ENCODE results near the gene SF3B1. TPM values are rescaled to one million over a fixed set of nuclear protein-coding genes. Genes with fewer than 3 reads are reported as not detected.
A peak's percentile ranks its signal among the peaks of the same experiment; 100 is the strongest.
"Not testable (repeated sequence)": the region's sequence is repeated elsewhere in the genome, so short reads cannot be mapped to it uniquely, and the experiment has no call there.

Gene SF3B1
- total RNA-seq, 1 experiment from 2014 or later = 263 TPM

DNA sequence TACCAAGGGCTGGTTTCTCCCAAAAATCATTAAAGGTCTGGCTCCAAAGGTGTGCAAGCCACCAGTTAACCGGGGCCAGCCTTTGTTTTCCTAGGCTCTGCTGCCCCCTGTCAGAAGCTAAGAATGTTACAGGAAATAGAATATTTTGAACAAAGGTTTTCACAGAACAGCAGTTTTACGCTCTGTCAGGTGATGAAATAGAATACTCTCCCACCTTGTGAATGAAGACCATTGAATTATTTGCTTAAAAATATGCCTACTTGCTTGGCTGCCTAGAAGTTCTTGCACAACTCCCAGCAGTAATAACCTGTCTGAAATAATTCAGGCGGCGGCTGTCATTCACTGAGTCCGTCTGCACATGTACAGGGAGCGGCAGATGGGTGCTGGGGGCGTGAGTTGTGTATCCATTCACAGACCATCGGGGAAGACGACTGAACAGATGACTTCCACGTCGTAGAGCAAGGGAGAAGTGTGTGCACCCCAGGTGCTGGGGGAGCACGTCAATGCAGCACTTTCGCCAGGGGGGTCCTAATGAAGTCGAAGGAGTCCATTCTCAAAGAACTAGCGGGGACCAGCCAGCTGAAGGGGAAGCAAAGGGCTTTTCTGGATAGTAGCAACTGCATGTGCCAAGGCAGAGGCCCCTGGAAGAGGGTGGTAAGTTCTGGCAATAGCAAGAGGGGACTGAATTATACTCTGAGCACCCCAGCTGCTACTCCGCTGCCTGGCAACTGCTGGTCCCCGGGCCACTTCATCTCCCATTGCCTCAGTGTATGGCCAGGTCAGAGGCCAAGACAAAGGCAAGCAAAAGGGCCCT lies 56.1 kb downstream of the SF3B1 start:
- peak; percentile 77 for DNase-seq
- no peaks in the 10 kb centered on the region for H3K27me3 ChIP-seq (ENCODE audit: control insufficient read depth, insufficient read depth, low read length)
- no peaks in the 10 kb centered on the region for H3K36me3 ChIP-seq (replicated peaks; ENCODE audit: control insufficient read depth, insufficient read depth, low read length)
- no peak overlapping the region for H3K4me3 ChIP-seq (ENCODE audit: insufficient read depth, low read depth, low read length)

- no peaks in the 10 kb centered on the region for H3K36me3 ChIP-seq (replicated peaks; ENCODE audit: control insufficient read depth, insufficient read depth, low read length)
- no peak for DNase-seq
- no peak overlapping the region for H3K4me3 ChIP-seq (ENCODE audit: insufficient read depth, low read depth, low read length)
- H3K27me3 ChIP-seq (ENCODE audit: control insufficient read depth, insufficient read depth, low read length) = no peaks in the 10 kb centered on the region
Measured at GRCh38 chr2:197378086-197378485, 56.7 kb downstream of the SF3B1 start.

- H3K27me3 ChIP-seq (ENCODE audit: control insufficient read depth, insufficient read depth, low read length) = no peaks in the 10 kb centered on the region
- no peak for DNase-seq
- H3K4me3 ChIP-seq (ENCODE audit: insufficient read depth, low read depth, low read length) = no peak overlapping the region
- H3K36me3 ChIP-seq (replicated peaks; ENCODE audit: control insufficient read depth, insufficient read depth, low read length) = no peaks in the 10 kb centered on the region
Measured at GRCh38 chr2:197377670-197378069, 57.2 kb downstream of the SF3B1 start.

- no peak for DNase-seq
- no peak overlapping the region for H3K4me3 ChIP-seq (ENCODE audit: insufficient read depth, low read depth, low read length)
- no peaks in the 10 kb centered on the region for H3K27me3 ChIP-seq (ENCODE audit: control insufficient read depth, insufficient read depth, low read length)
- no peaks in the 10 kb centered on the region for H3K36me3 ChIP-seq (replicated peaks; ENCODE audit: control insufficient read depth, insufficient read depth, low read length)
Measured at GRCh38 chr2:197372592-197372991, 62.2 kb downstream of the SF3B1 start.

DNA sequence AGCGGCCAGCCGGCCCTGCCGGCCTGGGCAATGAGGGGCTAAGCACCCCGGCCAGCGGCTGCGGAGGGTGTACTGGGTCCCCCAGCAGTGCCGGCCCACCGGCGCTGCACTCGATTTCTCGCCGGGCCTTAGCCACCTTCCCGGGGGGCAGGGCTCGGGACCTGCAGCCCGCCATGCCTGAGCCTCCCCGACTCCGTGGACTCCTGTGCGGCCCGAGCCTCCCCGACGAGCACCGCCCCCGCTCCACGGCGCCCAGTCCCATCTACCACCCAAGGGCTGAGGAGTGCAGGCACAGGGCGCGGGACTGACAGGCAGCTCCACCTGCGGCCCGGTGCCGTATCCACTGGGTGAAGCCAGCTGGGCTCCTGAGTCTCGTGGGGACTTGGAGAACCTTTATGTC lies 64.2 kb downstream of the SF3B1 start:
- not testable (repeated sequence) for H3K36me3 ChIP-seq (replicated peaks; ENCODE audit: control insufficient read depth, insufficient read depth, low read length); DNase-seq; H3K4me3 ChIP-seq (ENCODE audit: insufficient read depth, low read depth, low read length); H3K27me3 ChIP-seq (ENCODE audit: control insufficient read depth, insufficient read depth, low read length)

GRCh38 chr2:197369933-197370320 lies 64.9 kb downstream of the SF3B1 start:
- Histone ChIP-seq H3K4me3 (ENCODE audit: insufficient read depth, low read depth, low read length) (no peak overlapping the region), H3K27me3 (ENCODE audit: control insufficient read depth, insufficient read depth, low read length) (no peaks in the 10 kb centered on the region), H3K36me3 (replicated peaks; ENCODE audit: control insufficient read depth, insufficient read depth, low read length) (no peaks in the 10 kb centered on the region)
- DNase-seq = no peak

DNA sequence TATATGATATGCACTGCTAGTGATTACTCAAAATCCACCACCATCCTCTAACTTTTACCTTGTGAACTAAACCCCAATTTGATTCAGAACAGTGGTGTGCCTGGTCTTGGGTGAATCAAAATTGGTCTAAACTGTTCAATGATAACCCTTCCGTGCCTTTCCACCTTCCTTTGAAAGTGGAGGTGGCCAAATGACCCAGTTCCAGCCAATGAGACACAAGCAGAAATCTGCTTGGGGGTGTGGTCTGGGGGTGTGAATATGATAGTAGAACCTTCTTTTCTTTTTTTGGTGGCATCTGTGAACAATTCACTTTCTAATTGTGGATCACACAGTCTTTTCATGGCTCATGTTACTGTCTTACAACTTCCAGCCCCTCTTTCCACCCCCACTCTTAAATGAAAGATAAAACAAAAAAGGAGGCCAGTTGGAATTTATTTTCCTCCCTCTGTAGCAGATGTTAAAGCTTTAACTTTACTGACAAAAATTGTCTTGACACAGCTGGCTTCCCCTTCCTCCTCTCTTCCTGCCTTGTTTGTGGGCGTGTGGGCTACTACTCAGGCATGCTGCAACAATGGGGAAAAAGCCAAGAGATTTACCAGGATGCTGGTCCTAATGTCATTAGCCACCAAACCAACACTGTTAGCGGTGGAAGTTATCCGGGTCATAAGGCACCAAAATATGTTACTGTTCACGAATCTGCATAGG lies 65.4 kb downstream of the SF3B1 start:
- Histone ChIP-seq H3K36me3 (replicated peaks; ENCODE audit: control insufficient read depth, insufficient read depth, low read length) (no peaks in the 10 kb centered on the region), H3K27me3 (ENCODE audit: control insufficient read depth, insufficient read depth, low read length) (no peaks in the 10 kb centered on the region), H3K4me3 (ENCODE audit: insufficient read depth, low read depth, low read length) (no peak overlapping the region)
- DNase-seq = no peak

DNA sequence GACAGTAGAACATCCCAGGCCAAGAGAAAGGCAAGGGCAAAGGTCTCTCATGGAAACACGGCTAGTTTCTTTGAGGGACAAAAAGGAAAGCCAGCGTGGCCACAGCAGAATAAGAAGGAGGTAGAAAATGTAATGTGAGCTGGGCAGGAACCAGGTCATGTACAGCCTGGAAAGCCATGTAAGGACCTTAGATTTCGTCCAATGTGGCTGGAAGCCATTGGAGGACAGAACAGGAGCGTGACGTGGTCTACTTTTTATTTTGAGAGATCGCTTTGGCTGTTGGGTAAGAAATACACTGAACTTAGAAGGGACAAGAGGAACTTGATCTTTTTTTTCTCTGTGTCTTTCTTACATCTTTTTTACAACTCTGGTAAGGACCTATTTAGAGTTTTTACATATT lies 66.4 kb downstream of the SF3B1 start:
- no peak overlapping the region for H3K4me3 ChIP-seq (ENCODE audit: insufficient read depth, low read depth, low read length)
- no peaks in the 10 kb centered on the region for H3K27me3 ChIP-seq (ENCODE audit: control insufficient read depth, insufficient read depth, low read length)
- DNase-seq = no peak
- H3K36me3 ChIP-seq (replicated peaks; ENCODE audit: control insufficient read depth, insufficient read depth, low read length) = no peaks in the 10 kb centered on the region

- H3K4me3 ChIP-seq (ENCODE audit: insufficient read depth, low read depth, low read length) = no peak overlapping the region
- DNase-seq = no peak
- no peaks in the 10 kb centered on the region for H3K36me3 ChIP-seq (replicated peaks; ENCODE audit: control insufficient read depth, insufficient read depth, low read length)
- H3K27me3 ChIP-seq (ENCODE audit: control insufficient read depth, insufficient read depth, low read length) = no peaks in the 10 kb centered on the region
Measured at GRCh38 chr2:197363998-197364397, 70.8 kb downstream of the SF3B1 start.

GRCh38 chr2:197360744-197361156 lies 74.1 kb downstream of the SF3B1 start:
- no peak overlapping the region for H3K4me3 ChIP-seq (ENCODE audit: insufficient read depth, low read depth, low read length)
- no peaks in the 10 kb centered on the region; the same call in 1 of the 2 replicates for H3K27me3 ChIP-seq (ENCODE audit: control insufficient read depth, insufficient read depth, low read length)
- no peaks in the 10 kb centered on the region for H3K36me3 ChIP-seq (replicated peaks; ENCODE audit: control insufficient read depth, insufficient read depth, low read length)
- DNase-seq = no peak

GRCh38 chr2:197359859-197360258 lies 75.0 kb downstream of the SF3B1 start:
- DNase-seq = peak; percentile 32
- Histone ChIP-seq H3K4me3 (ENCODE audit: insufficient read depth, low read depth, low read length) (no peak overlapping the region), H3K27me3 (ENCODE audit: control insufficient read depth, insufficient read depth, low read length) (no peaks in the 10 kb centered on the region; the same call in 1 of the 2 replicates), H3K36me3 (replicated peaks; ENCODE audit: control insufficient read depth, insufficient read depth, low read length) (no peaks in the 10 kb centered on the region)

- Histone ChIP-seq H3K4me3 (ENCODE audit: insufficient read depth, low read depth, low read length) (no peak overlapping the region), H3K27me3 (ENCODE audit: control insufficient read depth, insufficient read depth, low read length) (no peaks in the 10 kb centered on the region; the same call in 1 of the 2 replicates)
- no peak for DNase-seq
Measured at GRCh38 chr2:197358931-197359330, 75.9 kb downstream of the SF3B1 start.

GRCh38 chr2:197357986-197358385 lies 76.8 kb downstream of the SF3B1 start:
- Histone ChIP-seq H3K36me3 (replicated peaks; ENCODE audit: control insufficient read depth, insufficient read depth, low read length) (no peaks in the 10 kb centered on the region), H3K4me3 (ENCODE audit: insufficient read depth, low read depth, low read length) (no peak overlapping the region), H3K27me3 (ENCODE audit: control insufficient read depth, insufficient read depth, low read length) (no peaks in the 10 kb centered on the region; the same call in 1 of the 2 replicates)
- DNase-seq = no peak

More at GRCh38 chr2:197358931-197359330, 75.9 kb downstream of the SF3B1 start:
- H3K36me3 ChIP-seq (replicated peaks; ENCODE audit: control insufficient read depth, insufficient read depth, low read length) = no peaks in the 10 kb centered on the region

DNA sequence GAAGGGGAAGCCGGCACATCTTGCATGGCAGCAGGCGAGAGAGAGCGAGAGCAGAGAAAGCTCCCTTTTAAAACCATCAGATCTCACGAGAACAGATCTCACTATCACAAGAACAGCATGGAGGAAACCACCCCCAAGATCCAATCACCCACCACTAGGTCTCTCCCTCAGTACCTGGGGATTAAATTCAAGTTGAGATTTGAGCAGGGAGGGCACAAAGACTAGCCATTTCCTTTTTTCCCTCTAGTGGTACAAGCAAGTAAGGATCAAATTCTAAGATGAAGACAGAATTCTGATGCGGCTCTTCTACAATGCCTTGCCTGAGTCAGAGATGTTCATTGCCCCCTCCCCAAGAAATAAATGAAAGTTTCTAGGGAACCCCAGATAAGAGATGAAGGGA lies 78.7 kb downstream of the SF3B1 start:
- H3K27me3 ChIP-seq (ENCODE audit: control insufficient read depth, insufficient read depth, low read length) = no peaks in the 10 kb centered on the region; the same call in 1 of the 2 replicates
- no peaks in the 10 kb centered on the region for H3K36me3 ChIP-seq (replicated peaks; ENCODE audit: control insufficient read depth, insufficient read depth, low read length)
- no peak overlapping the region for H3K4me3 ChIP-seq (ENCODE audit: insufficient read depth, low read depth, low read length)
- peak; percentile 57 for DNase-seq

- H3K36me3 ChIP-seq (replicated peaks; ENCODE audit: control insufficient read depth, insufficient read depth, low read length) = no peaks in the 10 kb centered on the region
- no peak for DNase-seq
- H3K27me3 ChIP-seq (ENCODE audit: control insufficient read depth, insufficient read depth, low read length) = no peaks in the 10 kb centered on the region; the same call in 1 of the 2 replicates
- H3K4me3 ChIP-seq (ENCODE audit: insufficient read depth, low read depth, low read length) = no peak overlapping the region
Measured at GRCh38 chr2:197354169-197354558, 80.7 kb downstream of the SF3B1 start.
